Measurements from ENCODE around the gene MEX3A. TPM values are rescaled to one million over a fixed set of nuclear protein-coding genes. Genes with fewer than 3 reads are reported as not detected.

Gene MEX3A
- total RNA-seq, 1 experiment from 2014 or later, result 68.0 TPM

GRCh38 chr1:156055281-156056048 lies 26.8 kb downstream of the MEX3A start:
- H3K79me1 ChIP-seq (ENCODE audit: insufficient read depth, low read depth, low read length, poor library complexity, severe bottlenecking), result peaks cover 4% of the 10 kb centered on the region
- H3K4me2 ChIP-seq (ENCODE audit: insufficient read depth, insufficient read length, low read length), result peak overlapping the region; percentile 73
- H3K23me2 ChIP-seq (ENCODE audit: insufficient read length, low read depth, low read length, poor library complexity, severe bottlenecking), result peaks cover 10% of the 10 kb centered on the region
- H3K9ac ChIP-seq (ENCODE audit: extremely low read depth, insufficient read length, low read length), result peak overlapping the region; percentile 52
- Mint-ChIP-seq H3K27me3 (ENCODE audit: low read depth) (peaks cover 1% of the 10 kb centered on the region; the same call in 1 of the 2 replicates), H3K36me3 (ENCODE audit: insufficient read depth in 1 of 3, low read depth in 3 of 3) (peaks cover 16 to 35% (median 31%) of the 10 kb centered on the region in 3 experiments), H3K9me3 (no peaks in the 10 kb centered on the region), H3K27ac (peak overlapping the region in 2 of 3 experiments; percentile 15 to 77; a peak in 4 of 7 replicates), H3K4me3 (peak overlapping the region; percentile 90 to 93), H3K4me1 (peaks cover 20 to 22% of the 10 kb centered on the region in 2 experiments)
- no peak overlapping the region for H3K56ac ChIP-seq (ENCODE audit: insufficient read length, low read depth, low read length)
- H4K20me1 ChIP-seq (ENCODE audit: control insufficient read depth, insufficient read depth, insufficient read length), result no peaks in the 10 kb centered on the region
- H3K18ac ChIP-seq (ENCODE audit: insufficient read length, low read depth, low read length), result no peak overlapping the region
- no peak overlapping the region for H2BK120ac ChIP-seq (ENCODE audit: low read depth, low read length, poor library complexity, severe bottlenecking)
- no peak overlapping the region for H3K23ac ChIP-seq (ENCODE audit: insufficient read length, low read depth, low read length)
- H3K27ac ChIP-seq (ENCODE audit: insufficient read length, low read depth, low read length), result no peak overlapping the region
- no peak overlapping the region for H4K8ac ChIP-seq (replicated peaks; ENCODE audit: insufficient read length, low read depth, low read length)
- H3K79me2 ChIP-seq (ENCODE audit: insufficient read depth, low read length), result no peaks in the 10 kb centered on the region; the same call in 1 of the 2 replicates
- H2AFZ ChIP-seq (ENCODE audit: low read length), result no peak overlapping the region
- no peaks in the 10 kb centered on the region for H3K27me3 ChIP-seq (ENCODE audit: insufficient read depth, low read length)
- DNase-seq, result no peak
- no peak overlapping the region for H3K4ac ChIP-seq (ENCODE audit: low read depth, low read length)
- H2BK5ac ChIP-seq (ENCODE audit: insufficient read length, low read length), result no peak overlapping the region
- H2BK12ac ChIP-seq (ENCODE audit: insufficient read length, low read depth, low read length), result no peak overlapping the region
- H3K14ac ChIP-seq (ENCODE audit: insufficient read depth, low read length), result no peak overlapping the region
- no peak overlapping the region for H4K5ac ChIP-seq (ENCODE audit: insufficient read length, low read depth, low read length)
- no peak overlapping the region for H4K91ac ChIP-seq (ENCODE audit: insufficient read length, low read depth, low read length)
- no peak for TF ChIP-seq CTCF (conservative IDR thresholded peaks at IDR 0.05)
- no peak overlapping the region for H3T11ph ChIP-seq (ENCODE audit: low read length)
- 0 out of 2 replicates have a peak, but pooled peaks cover 2% of the 10 kb centered on the region for H3K4me1 ChIP-seq (ENCODE audit: insufficient read depth, low read length)
- no peak overlapping the region for H2BK15ac ChIP-seq (ENCODE audit: low read depth, low read length)
- no peak overlapping the region for H2AK5ac ChIP-seq (ENCODE audit: insufficient read length, low read length)
- no peak overlapping the region for H2BK20ac ChIP-seq (ENCODE audit: low read depth, low read length, poor library complexity, severe bottlenecking)
- H3K9me3 ChIP-seq (ENCODE audit: control insufficient read depth, low read depth, low read length), result no peaks in the 10 kb centered on the region
- WGBS (ENCODE audit: extremely low coverage, insufficient read length, low lambda C conversion rate), result no CpG with 5 or more reads among the region's 17 CpGs

All from H9 (cell line).